CD4-positive, alpha-beta memory T cell (primary cell): Measurements from ENCODE around the gene GFRA1. TPM values are rescaled to one million over a fixed set of nuclear protein-coding genes. Genes with fewer than 3 reads are reported as not detected.

Source experiments
- CTCF ChIA-PET: fragments of 350-600 bp; sonication (Branson Sonifier 250); formaldehyde crosslinking; loops from one replicate; lab custom pipeline; 2021; ENCODE audit warnings: inconsistent platforms; ENCODE audit not compliant: partially characterized antibody; lab: Charles Lee
- POLR2A ChIA-PET: fragments of 350-600 bp; sonication (Branson Sonifier 250); formaldehyde crosslinking; loops from one replicate; lab custom pipeline; 2021; ENCODE audit not compliant: partially characterized antibody; lab: Charles Lee
- DNase-seq, 5 donors: peaks; one replicate each; pipeline versions ENCODE4 v3.0.0 to v3.0.0-alpha.2; 2020 to 2022; ENCODE audit warnings: mixed read lengths in 1 of 5
- H3K27ac ChIP-seq: one replicate; pipeline ENCODE4 v1.7.0; 2013; ENCODE audit warnings: low read depth, low read length
- H3K27me3 ChIP-seq: 2 replicates; pipeline ENCODE4 v1.7.0; 2013; ENCODE audit warnings: mild to moderate bottlenecking, low read length, moderate library complexity; ENCODE audit not compliant: insufficient read depth
- H3K36me3 ChIP-seq: 2 replicates; pipeline ENCODE4 v1.7.0; 2013; ENCODE audit warnings: mild to moderate bottlenecking, low read length, moderate library complexity; ENCODE audit not compliant: insufficient read depth
- H3K4me1 ChIP-seq: 2 replicates; pipeline ENCODE4 v1.7.0; 2013; ENCODE audit warnings: mild to moderate bottlenecking, low read length, moderate library complexity; ENCODE audit not compliant: insufficient read depth
- H3K4me3 ChIP-seq, 2 donors: one replicate each; pipeline ENCODE4 v1.7.0; 2013; ENCODE audit warnings: low read length in 2 of 2, mild to moderate bottlenecking in 1 of 2
- H3K9me3 ChIP-seq, 2 donors: one replicate each; pipeline ENCODE4 v1.7.0; 2013; ENCODE audit warnings: low read length in 2 of 2, control low read depth in 1 of 2; ENCODE audit not compliant: control insufficient read depth in 1 of 2
- H3K27ac Mint-ChIP-seq, 7 donors: one replicate each; pipeline ENCODE4 v1.8.0; 2020 to 2021; ENCODE audit warnings: mixed read lengths in 7 of 7, mild to moderate bottlenecking in 6 of 7, inconsistent platforms in 3 of 7, moderate library complexity in 3 of 7
- H3K27me3 Mint-ChIP-seq, 2 donors: one replicate each; pipeline ENCODE4 v1.8.0; 2020 to 2021; ENCODE audit warnings: mixed read lengths in 2 of 2
- H3K36me3 Mint-ChIP-seq, 2 donors: one replicate each; pipeline ENCODE4 v1.8.0; 2020 to 2021; ENCODE audit warnings: mixed read lengths in 2 of 2, inconsistent platforms in 1 of 2, mild to moderate bottlenecking in 1 of 2
- H3K4me1 Mint-ChIP-seq, 4 donors: one replicate each; pipeline ENCODE4 v1.8.0; 2020 to 2021; ENCODE audit warnings: mixed read lengths in 4 of 4, mild to moderate bottlenecking in 1 of 4
- H3K4me3 Mint-ChIP-seq, 8 donors: one replicate each; pipeline ENCODE4 v1.8.0; 2020 to 2021; ENCODE audit warnings: mixed read lengths in 8 of 8, mild to moderate bottlenecking in 7 of 8, moderate library complexity in 6 of 8, inconsistent platforms in 3 of 8
- H3K9me3 Mint-ChIP-seq, 8 donors: one replicate each; pipeline ENCODE4 v1.8.0; 2020 to 2021; ENCODE audit warnings: mixed read lengths in 8 of 8, mild to moderate bottlenecking in 5 of 8, inconsistent platforms in 3 of 8, moderate library complexity in 1 of 8
- intact Hi-C: fragments of 100-400 bp; cut with micrococcal nuclease; formaldehyde crosslinking; loops from one replicate; pipeline ENCODE4 v1.15.1; 2023
- polyA plus RNA-seq, 2 donors: library from polyadenylated mRNA; unstranded; fragments of 300-500 nt; fragmentation: Illumina TruSeq; gene quantifications; one replicate each; pipeline ENCODE4 v1.2.3, GENCODE V29; 2021
- total RNA-seq, 2 experiments: library from RNA; stranded (reverse); gene quantifications; one replicate each; pipeline ENCODE4 v1.2.3, GENCODE V29; 2021

GFRA1 gene
- total and polyA plus RNA-seq, 4 experiments from 2014 or later = not detected

DNA sequence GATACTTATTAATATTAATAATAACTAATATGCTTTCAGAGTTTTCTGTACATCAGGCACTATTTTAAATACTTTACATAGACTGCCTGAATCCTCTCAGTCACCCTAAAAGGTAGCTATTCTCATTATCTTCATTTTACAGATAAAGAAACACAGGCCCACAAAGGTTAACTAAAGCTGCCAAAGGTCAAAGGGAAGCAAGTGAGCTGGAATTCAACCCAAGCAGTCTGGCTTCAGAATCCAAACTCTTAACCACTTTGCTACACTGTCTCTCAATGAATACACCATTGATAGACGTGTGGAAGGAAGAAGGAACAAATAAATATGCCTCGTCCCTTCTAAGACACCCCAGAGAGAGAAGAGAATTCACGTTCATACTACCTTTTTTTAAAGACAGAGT, 52.0 kb downstream of the GFRA1 start:
- no peaks in the 10 kb centered on the region for H3K27me3 Mint-ChIP-seq
- H3K27ac Mint-ChIP-seq = no peak overlapping the region
- no peak overlapping the region for H3K4me3 ChIP-seq
- H3K27ac ChIP-seq = no peak overlapping the region
- no peak for DNase-seq
- H3K4me1 Mint-ChIP-seq = no peaks in the 10 kb centered on the region
- no peaks in the 10 kb centered on the region for H3K36me3 Mint-ChIP-seq
- no peak overlapping the region for H3K4me3 Mint-ChIP-seq
- no peaks in the 10 kb centered on the region for H3K4me1 ChIP-seq
- intact Hi-C loops = no loop called here
- ChIA-PET POLR2A (no interaction called here), CTCF (no interaction called here)
- no peaks in the 10 kb centered on the region for H3K9me3 ChIP-seq
- H3K27me3 ChIP-seq = no peaks in the 10 kb centered on the region
- H3K36me3 ChIP-seq = no peaks in the 10 kb centered on the region
- peaks cover 0 to 3% (median 0%) of the 10 kb centered on the region in 8 donors for H3K9me3 Mint-ChIP-seq

GRCh38 chr10:116216676-116217075, 56.3 kb downstream of the GFRA1 start:
- H3K27ac Mint-ChIP-seq = no peak overlapping the region
- ChIA-PET POLR2A (no interaction called here), CTCF (no interaction called here)
- Histone ChIP-seq H3K27me3 (no peaks in the 10 kb centered on the region), H3K9me3 (no peaks in the 10 kb centered on the region), H3K4me3 (no peak overlapping the region), H3K4me1 (no peaks in the 10 kb centered on the region), H3K27ac (no peak overlapping the region), H3K36me3 (no peaks in the 10 kb centered on the region)
- no peaks in the 10 kb centered on the region for H3K4me1 Mint-ChIP-seq
- no peaks in the 10 kb centered on the region for H3K27me3 Mint-ChIP-seq
- DNase-seq = no peak
- H3K36me3 Mint-ChIP-seq = no peaks in the 10 kb centered on the region
- intact Hi-C loops = no loop called here
- no peaks in the 10 kb centered on the region for H3K9me3 Mint-ChIP-seq
- H3K4me3 Mint-ChIP-seq = no peak overlapping the region

DNA sequence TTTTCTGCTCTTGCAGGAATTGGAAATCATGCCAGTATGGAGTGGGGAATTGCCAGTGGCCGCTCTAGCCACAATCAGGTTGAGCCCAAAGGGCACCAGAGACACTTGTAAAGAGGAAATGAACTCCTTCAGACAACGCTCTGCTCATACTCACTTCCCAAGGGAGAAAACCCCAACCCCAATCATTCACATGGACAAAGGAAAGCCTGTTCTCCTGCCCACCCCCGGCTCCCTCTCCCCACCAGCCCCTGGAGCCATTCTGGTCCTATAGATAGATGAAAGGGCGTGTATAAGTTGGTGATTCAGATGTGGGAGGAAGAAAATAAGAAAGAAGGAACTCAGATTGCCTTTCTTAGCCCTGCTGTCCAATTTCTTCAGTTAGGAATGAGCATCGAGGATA, 57.4 kb downstream of the GFRA1 start:
- Histone ChIP-seq H3K9me3 (no peaks in the 10 kb centered on the region), H3K4me1 (no peaks in the 10 kb centered on the region), H3K27ac (no peak overlapping the region), H3K27me3 (no peaks in the 10 kb centered on the region), H3K36me3 (no peaks in the 10 kb centered on the region), H3K4me3 (no peak overlapping the region)
- Mint-ChIP-seq H3K4me1 (no peaks in the 10 kb centered on the region), H3K36me3 (no peaks in the 10 kb centered on the region), H3K4me3 (no peak overlapping the region), H3K27ac (no peak overlapping the region), H3K9me3 (no peaks in the 10 kb centered on the region), H3K27me3 (no peaks in the 10 kb centered on the region)
- intact Hi-C loops = no loop called here
- no peak for DNase-seq
- ChIA-PET POLR2A (no interaction called here), CTCF (no interaction called here)

GRCh38 chr10:116211682-116212081, 61.3 kb downstream of the GFRA1 start:
- intact Hi-C loops = no loop called here
- no peaks in the 10 kb centered on the region for H3K36me3 Mint-ChIP-seq
- DNase-seq = no peak
- ChIA-PET POLR2A (no interaction called here), CTCF (no interaction called here)
- Histone ChIP-seq H3K27ac (no peak overlapping the region), H3K4me1 (no peaks in the 10 kb centered on the region), H3K36me3 (no peaks in the 10 kb centered on the region), H3K9me3 (no peaks in the 10 kb centered on the region), H3K4me3 (no peak overlapping the region), H3K27me3 (no peaks in the 10 kb centered on the region)
- no peaks in the 10 kb centered on the region for H3K4me1 Mint-ChIP-seq
- H3K9me3 Mint-ChIP-seq = no peaks in the 10 kb centered on the region
- H3K4me3 Mint-ChIP-seq = no peak overlapping the region
- no peaks in the 10 kb centered on the region for H3K27me3 Mint-ChIP-seq
- H3K27ac Mint-ChIP-seq = no peak overlapping the region

- H3K4me3 ChIP-seq = no peak overlapping the region
- Mint-ChIP-seq H3K27me3 (no peaks in the 10 kb centered on the region), H3K9me3 (no peaks in the 10 kb centered on the region), H3K4me1 (no peaks in the 10 kb centered on the region), H3K27ac (no peak overlapping the region), H3K36me3 (no peaks in the 10 kb centered on the region), H3K4me3 (no peak overlapping the region)
- intact Hi-C loops = no loop called here
- POLR2A ChIA-PET = no interaction called here
- H3K36me3 ChIP-seq = no peaks in the 10 kb centered on the region
- no peaks in the 10 kb centered on the region for H3K4me1 ChIP-seq
- no peak for DNase-seq
- CTCF ChIA-PET = no interaction called here
- H3K27ac ChIP-seq = no peak overlapping the region
- H3K9me3 ChIP-seq = no peaks in the 10 kb centered on the region
- no peaks in the 10 kb centered on the region for H3K27me3 ChIP-seq
Measured at GRCh38 chr10:116210588-116211346, 62.2 kb downstream of the GFRA1 start.

DNA sequence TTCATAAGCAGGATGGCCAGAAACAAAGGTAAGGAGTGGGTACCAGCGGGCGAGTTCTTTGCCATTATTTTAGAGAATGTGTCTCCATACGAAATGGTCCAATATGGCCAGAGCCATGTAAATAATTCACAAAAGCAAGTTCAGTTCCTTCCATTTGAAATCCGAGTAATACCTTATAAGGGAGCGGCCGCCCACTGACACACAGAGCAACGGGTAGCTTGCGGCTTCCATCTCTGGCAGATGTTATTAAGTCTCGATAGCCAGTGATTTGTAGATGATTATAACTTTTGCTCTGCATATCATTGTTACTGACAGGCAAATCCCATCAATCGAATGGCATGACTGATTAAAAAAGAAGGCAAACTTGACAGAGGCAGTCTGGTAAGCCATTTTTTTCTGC, 63.2 kb downstream of the GFRA1 start:
- Mint-ChIP-seq H3K27ac (no peak overlapping the region), H3K4me1 (no peaks in the 10 kb centered on the region), H3K4me3 (no peak overlapping the region), H3K9me3 (no peaks in the 10 kb centered on the region), H3K36me3 (no peaks in the 10 kb centered on the region), H3K27me3 (no peaks in the 10 kb centered on the region)
- intact Hi-C loops = no loop called here
- H3K27me3 ChIP-seq = no peaks in the 10 kb centered on the region
- ChIA-PET CTCF (no interaction called here), POLR2A (interaction anchor here (0.6 kb wide), 1 partner anchor 88 kb away, joined by 3 read pairs; no protein-coding TSS in a partner anchor)
- H3K9me3 ChIP-seq = no peaks in the 10 kb centered on the region
- no peaks in the 10 kb centered on the region for H3K36me3 ChIP-seq
- no peaks in the 10 kb centered on the region for H3K4me1 ChIP-seq
- no peak overlapping the region for H3K4me3 ChIP-seq
- DNase-seq = no peak
- no peak overlapping the region for H3K27ac ChIP-seq

GRCh38 chr10:116208956-116209567, 63.9 kb downstream of the GFRA1 start:
- H3K9me3 ChIP-seq = no peaks in the 10 kb centered on the region
- DNase-seq = no peak
- H3K9me3 Mint-ChIP-seq = no peaks in the 10 kb centered on the region
- CTCF ChIA-PET = no interaction called here
- intact Hi-C loops = no loop called here
- H3K27me3 Mint-ChIP-seq = no peaks in the 10 kb centered on the region
- H3K4me3 ChIP-seq = no peak overlapping the region
- no peaks in the 10 kb centered on the region for H3K36me3 Mint-ChIP-seq
- POLR2A ChIA-PET = interaction anchor here (0.6 kb wide), 1 partner anchor 87 kb away, joined by 3 read pairs; no protein-coding TSS in a partner anchor
- H3K27me3 ChIP-seq = no peaks in the 10 kb centered on the region
- no peaks in the 10 kb centered on the region for H3K4me1 Mint-ChIP-seq
- H3K4me1 ChIP-seq = no peaks in the 10 kb centered on the region
- H3K27ac Mint-ChIP-seq = no peak overlapping the region
- H3K4me3 Mint-ChIP-seq = no peak overlapping the region
- no peak overlapping the region for H3K27ac ChIP-seq
- H3K36me3 ChIP-seq = no peaks in the 10 kb centered on the region
